K562 (cell line): ENCODE data around the gene EFHC1. TPM values are rescaled to one million over a fixed set of nuclear protein-coding genes. Genes with fewer than 3 reads are reported as not detected.

ENCODE experiments used
- ARNT ChIP-seq, 2 experiments: fragments of 450-650 bp; IDR thresholded peaks; 2 replicates each; pipeline ENCODE4 v1.6.1; 2016; ENCODE audit warnings: mild to moderate bottlenecking in 1 of 2
- CBX2 ChIP-seq: fragments of 200-600 bp; sonication (generic); IDR thresholded peaks from one replicate; pipeline ENCODE4 v1.6.1; 2012; ENCODE audit warnings: mild to moderate bottlenecking, low read length, inconsistent platforms; ENCODE audit not compliant: insufficient read depth, poor library complexity, severe bottlenecking
- CHAMP1 ChIP-seq: fragments of 450-650 bp; IDR thresholded peaks from 2 replicates; pipeline ENCODE4 v1.6.1; 2016; ENCODE audit warnings: mild to moderate bottlenecking
- CSDE1 ChIP-seq, 2 experiments: fragments of 450-650 bp; IDR thresholded peaks; 2 replicates each; pipeline ENCODE4 v1.6.1; 2016; ENCODE audit warnings: mild to moderate bottlenecking in 1 of 2
- EP400 ChIP-seq: fragments of 450-650 bp; IDR thresholded peaks from 2 replicates; pipeline ENCODE4 v1.6.1; 2017; ENCODE audit warnings: antibody characterized with exemption, mild to moderate bottlenecking, moderate library complexity
- ERF ChIP-seq: fragments of 450-650 bp; formaldehyde crosslinking; IDR thresholded peaks from 2 replicates; pipeline ENCODE4 v1.4.0; 2020; ENCODE audit warnings: mild to moderate bottlenecking, mixed read lengths
- GABPB1 ChIP-seq: sonication (generic); formaldehyde crosslinking; IDR thresholded peaks from 2 replicates; pipeline ENCODE4 v1.8.0; 2022; ENCODE audit warnings: mild to moderate bottlenecking, missing genetic modification reagents
- HNRNPL ChIP-seq: fragments of 200-400 bp; formaldehyde crosslinking; IDR thresholded peaks from 2 replicates; pipeline ENCODE4 v1.6.1; 2017; ENCODE audit warnings: low read depth, mild to moderate bottlenecking, low read length
- HOXB6 ChIP-seq: fragments of 250-450 bp; sonication (Bioruptor Pico); IDR thresholded peaks from 2 replicates; pipeline ENCODE4 v1.5.1; 2022; ENCODE audit warnings: mild to moderate bottlenecking, borderline replicate concordance
- ILF3 ChIP-seq: fragments of 450-650 bp; IDR thresholded peaks from 2 replicates; pipeline ENCODE4 v1.6.1; 2018; ENCODE audit warnings: antibody characterized with exemption, mild to moderate bottlenecking, moderate library complexity, borderline replicate concordance
- KAT2B ChIP-seq: IDR thresholded peaks from one replicate; pipeline ENCODE4 v1.6.1; 2012; ENCODE audit warnings: low read depth, mild to moderate bottlenecking, control low read depth, inconsistent platforms, low read length, moderate library complexity
- KDM4B ChIP-seq, 2 experiments: fragments of 450-650 bp in 1 of 2; sonication (generic) in 1 of 2; IDR thresholded peaks; 2 replicates each; pipeline ENCODE4 v1.6.1; 2016 to 2017; ENCODE audit warnings: borderline replicate concordance in 2 of 2, antibody characterized with exemption in 1 of 2, low read depth in 1 of 2, mild to moderate bottlenecking in 1 of 2
- NFE2 ChIP-seq: IDR thresholded peaks from 2 replicates; pipeline ENCODE4 v1.6.1; 2014; ENCODE audit warnings: antibody characterized with exemption, low read depth
- NONO ChIP-seq, 2 experiments: fragments of 200-400 bp in 1 of 2; fragments of 450-650 bp in 1 of 2; formaldehyde crosslinking in 1 of 2; IDR thresholded peaks; 2 replicates each; pipeline ENCODE4 v1.6.1; 2017; ENCODE audit warnings: low read depth in 2 of 2, mild to moderate bottlenecking in 2 of 2, moderate library complexity in 2 of 2, low read length in 1 of 2
- PHB2 ChIP-seq: fragments of 450-650 bp; IDR thresholded peaks from 2 replicates; pipeline ENCODE4 v1.6.1; 2017; ENCODE audit warnings: low read depth
- RAD21 ChIP-seq, 2 experiments: fragments of 250-450 bp in 1 of 2; fragments of 450-650 bp in 1 of 2; sonication (Bioruptor Pico) in 1 of 2; formaldehyde crosslinking in 1 of 2; IDR thresholded peaks in 1 of 2; conservative IDR thresholded peaks in 1 of 2; 2 replicates each; pipeline versions ENCODE4 v1.4.0 to v1.8.0; 2020 to 2022; ENCODE audit warnings: mild to moderate bottlenecking in 2 of 2, moderate library complexity in 1 of 2
- RBM15 ChIP-seq: fragments of 200-400 bp; formaldehyde crosslinking; IDR thresholded peaks from 2 replicates; pipeline ENCODE4 v1.6.1; 2018; ENCODE audit warnings: mild to moderate bottlenecking, low read length, moderate library complexity; ENCODE audit not compliant: insufficient read depth
- SOX6 ChIP-seq: fragments of 450-650 bp; IDR thresholded peaks from 2 replicates; pipeline ENCODE4 v1.6.1; 2014; ENCODE audit warnings: mild to moderate bottlenecking
- ZFP30 ChIP-seq: fragments of 250-450 bp; sonication (Bioruptor Pico); IDR thresholded peaks from 2 replicates; pipeline ENCODE4 v1.8.0; 2022; ENCODE audit warnings: moderate library complexity, mild to moderate bottlenecking, inconsistent platforms, borderline replicate concordance
- ZNF146 ChIP-seq: IDR thresholded peaks from one replicate; pipeline ENCODE4 v1.6.1; 2018; ENCODE audit warnings: missing compliant biosample characterization; ENCODE audit not compliant: unreplicated experiment
- ZNF57 ChIP-seq: fragments of 450-650 bp; formaldehyde crosslinking; IDR thresholded peaks from 2 replicates; pipeline ENCODE4 v1.4.0; 2020; ENCODE audit warnings: mild to moderate bottlenecking, moderate library complexity
- ZNF589 ChIP-seq: fragments of 200-800 bp; sonication (Bioruptor generic); IDR thresholded peaks from 2 replicates; pipeline ENCODE4 v1.6.1; 2016; ENCODE audit warnings: low read depth, missing genetic modification characterization, missing compliant biosample characterization
- ZNF766 ChIP-seq: fragments of 200-800 bp; sonication (Bioruptor generic); conservative IDR thresholded peaks from 2 replicates; pipeline ENCODE4 v1.6.1; 2016; ENCODE audit warnings: missing genetic modification characterization, missing compliant biosample characterization
- polyA plus RNA-seq, 8 experiments: library from polyadenylated mRNA; depleted of rRNA in 4 of 8; stranded (reverse) in 5 of 8; unstranded in 3 of 8; fragments of >200 nt; fragmentation: Nextera tagmentation in 2 of 8; fragmentation: Illumina TruSeq in 1 of 8; extraction: Ambion mirVana in 2 of 8; extraction: Trizol in 1 of 8; gene quantifications; 2 replicates each; pipeline versions ENCODE4 v1.2.1 to v1.2.3, GENCODE V29; 2011 to 2014; ENCODE audit warnings: inconsistent platforms in 1 of 8, missing spikeins in 1 of 8
- total RNA-seq, 7 experiments: library from RNA; depleted of rRNA in 6 of 7; stranded (reverse); fragments of >200 nt in 6 of 7; fragmentation: Illumina TruSeq in 2 of 7; extraction: Trizol in 2 of 7; gene quantifications; 2 replicates each; pipeline versions ENCODE4 v1.2.1 to v1.2.3, GENCODE V29; 2011 to 2021; ENCODE audit warnings: low replicate concordance in 1 of 7
- TF ChIP-seq, protein P1 (sequence below): fragments of 250-450 bp; sonication (Bioruptor Pico); IDR thresholded peaks from 2 replicates; pipeline ENCODE4 v1.8.0; 2021; ENCODE audit warnings: mild to moderate bottlenecking, moderate library complexity
- TF ChIP-seq, protein P2 (sequence below): sonication (generic); IDR thresholded peaks from 2 replicates; pipeline ENCODE4 v1.6.1; 2016

The EFHC1 gene
- total and polyA plus RNA-seq, 9 of the 15 experiments (the other 6 are each of a cell fraction or from before 2014, with no cell fraction given) = 9.5 to 31.0 (median 14.9) TPM

DNA sequence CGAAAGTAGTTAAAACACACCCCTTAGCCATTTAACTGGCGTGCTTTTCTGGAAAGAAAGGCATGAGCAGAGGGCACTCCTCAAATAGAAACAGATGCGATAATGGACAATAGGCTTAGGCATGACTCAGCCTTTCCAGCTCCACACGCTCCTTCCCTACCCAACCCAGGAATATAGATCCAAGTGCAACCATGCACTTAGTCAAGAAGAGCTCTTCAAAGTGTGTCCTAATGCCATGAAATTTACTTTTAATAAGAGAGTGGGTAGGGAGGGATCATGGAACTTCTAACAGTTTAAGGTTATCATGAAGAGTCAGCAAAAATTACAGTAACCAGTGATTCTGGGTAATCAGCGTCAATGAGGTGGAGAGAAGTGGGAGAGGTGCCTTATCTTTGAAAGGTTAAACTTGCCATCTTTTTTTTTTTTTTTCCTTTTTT is 2.4 kb upstream of the EFHC1 start (continued):
- TF ChIP-seq, protein P1, sequence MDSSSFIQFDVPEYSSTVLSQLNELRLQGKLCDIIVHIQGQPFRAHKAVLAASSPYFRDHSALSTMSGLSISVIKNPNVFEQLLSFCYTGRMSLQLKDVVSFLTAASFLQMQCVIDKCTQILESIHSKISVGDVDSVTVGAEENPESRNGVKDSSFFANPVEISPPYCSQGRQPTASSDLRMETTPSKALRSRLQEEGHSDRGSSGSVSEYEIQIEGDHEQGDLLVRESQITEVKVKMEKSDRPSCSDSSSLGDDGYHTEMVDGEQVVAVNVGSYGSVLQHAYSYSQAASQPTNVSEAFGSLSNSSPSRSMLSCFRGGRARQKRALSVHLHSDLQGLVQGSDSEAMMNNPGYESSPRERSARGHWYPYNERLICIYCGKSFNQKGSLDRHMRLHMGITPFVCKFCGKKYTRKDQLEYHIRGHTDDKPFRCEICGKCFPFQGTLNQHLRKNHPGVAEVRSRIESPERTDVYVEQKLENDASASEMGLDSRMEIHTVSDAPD (CRISPR knock-in tag) = no peak
- TF ChIP-seq ZNF57 (no peak), RBM15 (no peak), NFE2 (peak; percentile 94), ZNF766 (CRISPR knock-in tag) (0 out of 2 replicates have a peak, but pooled peaks have one; percentile 2), CBX2 (no peak), RAD21 (CRISPR knock-in tag; conservative IDR thresholded peaks at IDR 0.05 in 1 of 2, IDR thresholded peaks at IDR 0.05 in 1 of 2) (peak; percentile 11 to 26; a peak in 3 of 4 replicates), CHAMP1 (peak; percentile 32; the same call in 1 of the 2 replicates), HNRNPL (no peak), KDM4B (IDR thresholded peaks at IDR 0.05; ENCODE audit: borderline replicate concordance in 2 of 2, low read depth in 1 of 2) (no peak), ZFP30 (CRISPR knock-in tag) (no peak), GABPB1 (CRISPR knock-in tag) (no peak), PHB2 (no peak), ILF3 (no peak), NONO (IDR thresholded peaks at IDR 0.05; ENCODE audit: low read depth in 2 of 2, low read length in 1 of 2) (no peak), SOX6 (peak; percentile 93), ZNF589 (no peak), ERF (CRISPR knock-in tag) (no peak), CSDE1 (IDR thresholded peaks at IDR 0.05) (no peak), KAT2B (no peak), ARNT (IDR thresholded peaks at IDR 0.05) (0 out of 4 replicates have a peak, but pooled peaks of 1 of the 2 experiments have one; percentile 20), HOXB6 (no peak), EP400 (peak; percentile 37), ZNF146 (no peak)
- TF ChIP-seq, protein P2, sequence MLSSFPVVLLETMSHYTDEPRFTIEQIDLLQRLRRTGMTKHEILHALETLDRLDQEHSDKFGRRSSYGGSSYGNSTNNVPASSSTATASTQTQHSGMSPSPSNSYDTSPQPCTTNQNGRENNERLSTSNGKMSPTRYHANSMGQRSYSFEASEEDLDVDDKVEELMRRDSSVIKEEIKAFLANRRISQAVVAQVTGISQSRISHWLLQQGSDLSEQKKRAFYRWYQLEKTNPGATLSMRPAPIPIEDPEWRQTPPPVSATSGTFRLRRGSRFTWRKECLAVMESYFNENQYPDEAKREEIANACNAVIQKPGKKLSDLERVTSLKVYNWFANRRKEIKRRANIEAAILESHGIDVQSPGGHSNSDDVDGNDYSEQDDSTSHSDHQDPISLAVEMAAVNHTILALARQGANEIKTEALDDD = peak; percentile 46; the same call in 1 of the 2 replicates
